ENCODE results near the gene SPEM2. TPM values are rescaled to one million over a fixed set of nuclear protein-coding genes. Genes with fewer than 3 reads are reported as not detected.

The SPEM2 gene
- total RNA-seq, 1 donor from 2014 or later = not detected

GRCh38 chr17:7445619-7445968 is 20.2 kb downstream of the SPEM2 start:
- no peaks in the 10 kb centered on the region for H3K79me2 ChIP-seq (ENCODE audit: low read depth)
- peaks cover 46% of the 10 kb centered on the region for H3K4me1 Mint-ChIP-seq
- peak overlapping the region; percentile 91 for H3K27ac Mint-ChIP-seq
- TF ChIP-seq CTCF (IDR thresholded peaks at IDR 0.05) = no peak
- TF ChIP-seq EZH2phosphoT487 (IDR thresholded peaks at IDR 0.05) = no peak
- TF ChIP-seq EZH2 (IDR thresholded peaks at IDR 0.05) = no peak
- H3K9me3 Mint-ChIP-seq = peaks cover 4% of the 10 kb centered on the region
- no peak overlapping the region for H3K27ac ChIP-seq
- H2AFZ ChIP-seq (replicated peaks) = peak overlapping the region; percentile 99
- H3K36me3 Mint-ChIP-seq = no peaks in the 10 kb centered on the region
- peak overlapping the region; percentile 98 for H3K4me2 ChIP-seq
- H3K9ac ChIP-seq = no peak overlapping the region
- peak; percentile 89 for DNase-seq (ENCODE audit: low spot score)
- H3K27me3 ChIP-seq = peaks cover 34% of the 10 kb centered on the region
- peak overlapping the region; percentile 87 for H3K4me3 Mint-ChIP-seq
- peaks cover 4% of the 10 kb centered on the region for H3K27me3 Mint-ChIP-seq (ENCODE audit: insufficient read depth, low read depth)
- H3K4me1 ChIP-seq = peaks cover 9% of the 10 kb centered on the region
- H3K9me3 ChIP-seq (ENCODE audit: low read depth) = no peaks in the 10 kb centered on the region
- H3K4me3 ChIP-seq = peak overlapping the region; percentile 71
- no peaks in the 10 kb centered on the region for H4K20me1 ChIP-seq (ENCODE audit: low read depth)
- no peaks in the 10 kb centered on the region for H3K36me3 ChIP-seq
- peaks cover 28% of the 10 kb centered on the region for H3F3A ChIP-seq (ENCODE audit: low read depth)

GRCh38 chr17:7448461-7448860 is 23.0 kb downstream of the SPEM2 start:
- H3K27ac Mint-ChIP-seq = no peak overlapping the region
- H3K36me3 Mint-ChIP-seq = no peaks in the 10 kb centered on the region

GRCh38 chr17:7459961-7460545 is 34.6 kb downstream of the SPEM2 start:
- H3K9me3 Mint-ChIP-seq = no peaks in the 10 kb centered on the region

More at GRCh38 chr17:7448461-7448860, 23.0 kb downstream of the SPEM2 start:
- H4K20me1 ChIP-seq (ENCODE audit: low read depth) = no peaks in the 10 kb centered on the region
- H3K27me3 ChIP-seq = peaks cover 23% of the 10 kb centered on the region
- no peaks in the 10 kb centered on the region for H3K79me2 ChIP-seq (ENCODE audit: low read depth)
- H3K4me3 ChIP-seq = no peak overlapping the region
- no peaks in the 10 kb centered on the region for H3K9me3 ChIP-seq (ENCODE audit: low read depth)
- peak overlapping the region; percentile 31 for H3K4me3 Mint-ChIP-seq
- no peak overlapping the region for H3K9ac ChIP-seq
- peaks cover 22% of the 10 kb centered on the region for H3F3A ChIP-seq (ENCODE audit: low read depth)
- no peak overlapping the region for H2AFZ ChIP-seq (replicated peaks)
- no peak overlapping the region for H3K4me2 ChIP-seq
- H3K36me3 ChIP-seq = no peaks in the 10 kb centered on the region
- H3K27ac ChIP-seq = no peak overlapping the region
- peaks cover 4% of the 10 kb centered on the region for H3K27me3 Mint-ChIP-seq (ENCODE audit: insufficient read depth, low read depth)
- TF ChIP-seq EZH2 (IDR thresholded peaks at IDR 0.05) = no peak
- no peak for TF ChIP-seq CTCF (IDR thresholded peaks at IDR 0.05)
- no peak for TF ChIP-seq EZH2phosphoT487 (IDR thresholded peaks at IDR 0.05)
- peaks cover 9% of the 10 kb centered on the region for H3K4me1 ChIP-seq
- peaks cover 4% of the 10 kb centered on the region for H3K9me3 Mint-ChIP-seq
- DNase-seq (ENCODE audit: low spot score) = no peak
- peaks cover 30% of the 10 kb centered on the region for H3K4me1 Mint-ChIP-seq

More at GRCh38 chr17:7459961-7460545, 34.6 kb downstream of the SPEM2 start:
- no peak for DNase-seq (ENCODE audit: low spot score)
- H3K27ac ChIP-seq = no peak overlapping the region
- H2AFZ ChIP-seq (replicated peaks) = no peak overlapping the region
- Mint-ChIP-seq H3K27ac (no peak overlapping the region), H3K36me3 (peaks cover 11% of the 10 kb centered on the region), H3K4me3 (peak overlapping the region; percentile 51), H3K4me1 (peaks cover 15% of the 10 kb centered on the region), H3K27me3 (ENCODE audit: insufficient read depth, low read depth) (peaks cover 10% of the 10 kb centered on the region)
- H3K4me2 ChIP-seq = no peak overlapping the region
- peaks cover 10% of the 10 kb centered on the region for H3K4me1 ChIP-seq
- no peaks in the 10 kb centered on the region for H3K27me3 ChIP-seq
- H3F3A ChIP-seq (ENCODE audit: low read depth) = peaks cover 25% of the 10 kb centered on the region
- peaks cover 3% of the 10 kb centered on the region for H4K20me1 ChIP-seq (ENCODE audit: low read depth)
- TF ChIP-seq EZH2phosphoT487 (IDR thresholded peaks at IDR 0.05) = no peak
- no peaks in the 10 kb centered on the region for H3K36me3 ChIP-seq
- H3K79me2 ChIP-seq (ENCODE audit: low read depth) = no peaks in the 10 kb centered on the region
- no peak overlapping the region for H3K9ac ChIP-seq
- no peaks in the 10 kb centered on the region for H3K9me3 ChIP-seq (ENCODE audit: low read depth)
- H3K4me3 ChIP-seq = no peak overlapping the region

Data from neural progenitor cell (in vitro differentiated cells).